GM08714 (cell line): ENCODE measurements around the gene NIBAN1.
"Not testable (repeated sequence)": the region's sequence is repeated elsewhere in the genome, so short reads cannot be mapped to it uniquely, and the experiment has no call there.

Source experiments
- H3K4me3 ChIP-seq: fragments of 200-500 bp; sonication (Bioruptor generic); 2 replicates; pipeline ENCODE4 v1.5.1; 2014; ENCODE audit warnings: mild to moderate bottlenecking, low read length, inconsistent platforms
- ZNF274 ChIP-seq: IDR thresholded peaks from 2 replicates; pipeline ENCODE4 v1.6.1; 2012; ENCODE audit warnings: mild to moderate bottlenecking, low read depth, low read length

The NIBAN1 gene

GRCh38 chr1:184958554-184959353, 15.6 kb downstream of the NIBAN1 start:
- H3K4me3 ChIP-seq = no peak overlapping the region
- no peak for TF ChIP-seq ZNF274

- H3K4me3 ChIP-seq = not testable (repeated sequence)
Observed at GRCh38 chr1:184957901-184958300, 16.4 kb downstream of the NIBAN1 start.

DNA sequence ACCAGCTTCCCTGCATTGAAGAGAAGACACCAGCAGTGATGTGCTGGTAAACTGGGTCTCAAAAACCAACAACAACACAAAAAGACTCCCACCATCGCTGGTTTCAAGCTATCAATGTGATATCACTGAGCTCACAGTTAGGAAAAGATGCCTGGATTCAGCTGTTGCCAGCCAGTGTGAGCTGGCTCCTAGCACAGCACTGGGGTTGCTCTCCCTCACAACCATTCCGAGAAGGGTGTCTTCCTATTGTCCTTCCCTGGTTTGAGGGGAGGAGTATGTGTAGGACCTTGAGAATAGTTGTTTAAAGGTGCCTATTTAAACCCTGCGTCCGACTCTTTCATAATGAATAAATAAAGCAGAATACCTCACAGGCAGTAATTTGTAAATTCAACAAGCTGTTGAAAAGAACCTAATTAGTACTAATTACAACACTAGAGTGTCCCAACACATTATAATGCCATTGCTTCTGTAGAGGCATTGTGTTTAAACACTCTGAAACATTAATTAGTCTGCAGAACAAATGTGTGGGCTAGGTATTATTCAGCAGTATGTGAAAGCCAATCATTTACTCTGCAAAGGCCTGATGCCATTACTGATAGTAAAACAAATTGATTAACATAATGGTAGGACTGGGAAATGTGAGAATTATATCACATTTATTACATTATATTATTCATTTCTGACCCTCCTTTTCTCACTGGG, 17.2 kb downstream of the NIBAN1 start:
- H3K4me3 ChIP-seq = no peak overlapping the region
- TF ChIP-seq ZNF274 = no peak

- TF ChIP-seq ZNF274 = no peak
- H3K4me3 ChIP-seq = no peak overlapping the region
Observed at GRCh38 chr1:184954232-184954995, 19.9 kb downstream of the NIBAN1 start.

DNA sequence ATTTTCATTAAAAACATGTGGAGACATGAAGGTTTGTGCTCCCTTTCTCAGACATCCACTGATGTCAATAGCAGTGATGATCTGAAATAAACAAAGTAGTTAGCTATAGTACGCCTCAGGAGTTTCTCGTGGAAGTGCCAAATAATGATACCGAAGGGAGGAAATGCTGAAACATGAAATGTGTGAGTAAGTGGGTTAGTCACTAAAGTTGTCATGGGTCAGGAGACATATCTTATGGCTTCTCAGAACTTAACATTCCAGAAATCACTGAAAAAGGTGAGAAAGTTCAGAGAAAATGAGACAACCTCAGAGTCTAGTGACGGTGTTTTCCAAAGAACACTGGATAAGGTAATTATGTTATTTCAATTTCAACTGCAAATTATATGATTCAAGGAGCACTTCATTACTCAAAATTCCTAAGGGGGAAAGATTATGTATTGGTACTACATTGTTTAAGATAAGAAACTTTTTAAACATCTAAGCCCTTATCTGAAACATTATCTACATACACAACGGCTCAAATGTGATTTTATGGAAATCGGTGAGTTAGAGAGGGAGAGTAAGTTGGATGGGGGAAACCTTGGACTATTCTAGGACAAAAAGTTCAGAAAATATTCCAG, 20.6 kb downstream of the NIBAN1 start:
- TF ChIP-seq ZNF274 = no peak
- H3K4me3 ChIP-seq = no peak overlapping the region

- no peak for TF ChIP-seq ZNF274
- no peak overlapping the region for H3K4me3 ChIP-seq
Observed at GRCh38 chr1:184952428-184952827, 21.9 kb downstream of the NIBAN1 start.

GRCh38 chr1:184951788-184952187, 22.5 kb downstream of the NIBAN1 start:
- no peak for TF ChIP-seq ZNF274
- H3K4me3 ChIP-seq = no peak overlapping the region

GRCh38 chr1:184950906-184951305, 23.4 kb downstream of the NIBAN1 start:
- no peak for TF ChIP-seq ZNF274

DNA sequence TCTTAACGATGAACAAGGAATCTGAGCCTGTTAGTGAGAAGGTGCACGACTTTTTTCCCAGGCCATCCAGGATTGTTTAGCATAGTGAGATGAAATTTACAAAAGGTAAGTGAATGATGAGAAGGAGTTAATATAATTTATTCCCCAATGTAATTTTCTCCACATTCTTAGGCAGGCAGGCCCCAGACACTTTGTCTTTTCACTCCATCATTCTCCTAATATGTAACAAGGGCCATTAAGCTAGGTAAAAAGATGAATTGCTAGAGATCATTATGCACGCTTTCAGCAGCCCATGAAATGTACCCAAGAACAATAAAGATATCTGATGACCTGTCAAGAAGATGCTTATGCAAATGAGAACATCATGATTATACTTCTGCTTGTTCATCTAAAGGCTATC, 24.1 kb downstream of the NIBAN1 start:
- TF ChIP-seq ZNF274 = no peak
- H3K4me3 ChIP-seq = no peak overlapping the region

More at GRCh38 chr1:184950906-184951305, 23.4 kb downstream of the NIBAN1 start:
- no peak overlapping the region for H3K4me3 ChIP-seq

GRCh38 chr1:184947497-184948256, 26.6 kb downstream of the NIBAN1 start:
- H3K4me3 ChIP-seq = no peak overlapping the region
- TF ChIP-seq ZNF274 = no peak

DNA sequence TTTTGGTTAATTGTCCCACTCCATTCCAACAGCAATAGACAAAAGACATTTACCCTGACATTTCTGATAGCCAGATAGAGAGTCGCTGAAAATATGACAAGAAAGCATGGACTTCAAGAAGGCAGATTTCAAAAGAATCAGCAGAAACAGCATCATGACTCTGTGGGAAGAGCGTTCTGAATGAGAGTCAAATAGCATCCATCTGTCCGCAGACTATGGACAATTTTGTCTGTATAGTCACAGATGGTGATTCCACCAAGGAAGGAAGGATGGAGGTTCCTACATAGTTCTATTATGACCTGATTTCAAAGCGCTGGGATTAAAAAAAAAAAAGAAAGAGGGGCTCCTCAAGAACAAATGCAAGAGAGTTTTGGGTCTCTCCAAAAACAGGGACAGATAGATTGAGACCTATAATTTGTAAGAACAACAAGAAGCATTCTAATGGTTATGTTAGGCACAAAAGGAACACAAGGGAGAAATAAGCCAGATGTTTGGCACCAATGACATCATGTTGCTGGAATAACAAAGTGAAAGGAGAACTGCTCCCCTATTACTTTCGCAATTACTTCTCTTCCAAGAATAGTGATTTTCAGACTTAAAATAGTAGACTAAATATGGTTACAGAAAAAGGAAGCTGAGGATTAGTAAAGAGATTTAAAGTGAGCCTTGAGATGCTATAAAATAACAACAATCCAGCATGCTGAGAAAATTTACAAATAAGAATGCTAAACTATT, 28.5 kb downstream of the NIBAN1 start:
- no peak for TF ChIP-seq ZNF274
- no peak overlapping the region for H3K4me3 ChIP-seq

DNA sequence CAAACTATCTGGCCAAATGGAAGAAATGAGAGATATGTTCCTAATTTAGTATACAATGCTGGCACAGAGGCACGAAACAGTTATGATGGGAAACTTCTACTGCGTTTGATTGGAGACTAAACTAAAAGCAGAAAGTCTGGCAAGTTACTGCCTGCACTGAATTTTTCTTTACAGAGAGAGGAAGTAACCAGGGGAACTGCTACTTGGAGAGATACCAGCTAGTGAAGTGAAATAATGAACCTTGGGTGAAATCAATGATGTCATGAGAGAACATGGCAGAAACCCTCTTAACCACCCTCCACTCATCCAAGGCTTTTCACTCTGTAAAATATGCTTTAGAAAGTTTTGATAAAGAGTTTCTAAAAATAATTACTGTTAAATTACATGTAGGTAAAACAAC, 29.3 kb downstream of the NIBAN1 start:
- no peak for TF ChIP-seq ZNF274
- no peak overlapping the region for H3K4me3 ChIP-seq

- TF ChIP-seq ZNF274 = no peak
- H3K4me3 ChIP-seq = no peak overlapping the region
Observed at GRCh38 chr1:184943998-184944397, 30.3 kb downstream of the NIBAN1 start.
